Activated effector memory CD4-positive, alpha-beta T cell treated with anti-CD3 and anti-CD28 coated beads, Interleukin-2, amount 50 U/mL, for 16 hours (primary cell): ENCODE measurements around the gene NHS.
"Not testable (repeated sequence)": the region's sequence is repeated elsewhere in the genome, so short reads cannot be mapped to it uniquely, and the experiment has no call there.

Source experiments
- DNase-seq: peaks from one replicate; pipeline ENCODE4 v3.0.0-alpha.2; 2020

NHS gene

GRCh38 chrX:17409566-17410290 is 34.7 kb downstream of the NHS start:
- no peak for DNase-seq

GRCh38 chrX:17410651-17411050 is 35.7 kb downstream of the NHS start:
- no peak for DNase-seq

GRCh38 chrX:17411205-17411604 is 36.2 kb downstream of the NHS start:
- no peak for DNase-seq

GRCh38 chrX:17412692-17413091 is 37.7 kb downstream of the NHS start:
- DNase-seq = no peak

- no peak for DNase-seq
These were observed 38.2 kb downstream of the NHS start for GRCh38 chrX:17413228-17413627.

- no peak for DNase-seq
These were observed 39.1 kb downstream of the NHS start for GRCh38 chrX:17414027-17414658.

- no peak for DNase-seq
These were observed 39.8 kb downstream of the NHS start for GRCh38 chrX:17414839-17415238.

- DNase-seq = no peak
These were observed 40.3 kb downstream of the NHS start for GRCh38 chrX:17415242-17415810.

GRCh38 chrX:17417372-17417771 is 42.4 kb downstream of the NHS start:
- no peak for DNase-seq

GRCh38 chrX:17425136-17425535 is 50.1 kb downstream of the NHS start:
- no peak for DNase-seq

GRCh38 chrX:17425551-17425950 is 50.6 kb downstream of the NHS start:
- DNase-seq = no peak

GRCh38 chrX:17431171-17431570 is 56.2 kb downstream of the NHS start:
- DNase-seq = no peak

GRCh38 chrX:17432158-17432557 is 57.2 kb downstream of the NHS start:
- no peak for DNase-seq

- no peak for DNase-seq
These were observed 59.0 kb downstream of the NHS start for GRCh38 chrX:17433965-17434364.

- DNase-seq = no peak
These were observed 60.5 kb downstream of the NHS start for GRCh38 chrX:17435476-17435875.

GRCh38 chrX:17438221-17438620 is 63.2 kb downstream of the NHS start:
- DNase-seq = no peak

GRCh38 chrX:17440258-17440657 is 65.3 kb downstream of the NHS start:
- no peak for DNase-seq

GRCh38 chrX:17440836-17441235 is 65.8 kb downstream of the NHS start:
- DNase-seq = no peak

GRCh38 chrX:17441965-17442364 is 67.0 kb downstream of the NHS start:
- DNase-seq = no peak

GRCh38 chrX:17442898-17443297 is 67.9 kb downstream of the NHS start:
- no peak for DNase-seq

GRCh38 chrX:17443556-17443955 is 68.6 kb downstream of the NHS start:
- no peak for DNase-seq

- not testable (repeated sequence) for DNase-seq
These were observed 71.3 kb downstream of the NHS start for GRCh38 chrX:17446269-17446668.

GRCh38 chrX:17448188-17448587 is 73.2 kb downstream of the NHS start:
- no peak for DNase-seq

GRCh38 chrX:17449866-17450265 is 74.9 kb downstream of the NHS start:
- no peak for DNase-seq

GRCh38 chrX:17453788-17454187 is 78.8 kb downstream of the NHS start:
- no peak for DNase-seq
